Measurements from ENCODE around the gene MEIS1.

Gene MEIS1

GRCh38 chr2:66566726-66567399, 131.9 kb downstream of the MEIS1 start:
- DNase-seq (ENCODE audit: low read depth, low spot score) = no peak

- no peak for DNase-seq (ENCODE audit: low read depth, low spot score)
These were observed 132.8 kb downstream of the MEIS1 start for GRCh38 chr2:66567729-66568128.

GRCh38 chr2:66568650-66569300, 133.8 kb downstream of the MEIS1 start:
- no peak for DNase-seq (ENCODE audit: low read depth, low spot score)

- DNase-seq (ENCODE audit: low read depth, low spot score) = no peak
These were observed 134.5 kb downstream of the MEIS1 start for GRCh38 chr2:66569321-66569851.

GRCh38 chr2:66569974-66570373, 135.0 kb downstream of the MEIS1 start:
- no peak for DNase-seq (ENCODE audit: low read depth, low spot score)

GRCh38 chr2:66570471-66570870, 135.5 kb downstream of the MEIS1 start:
- DNase-seq (ENCODE audit: low read depth, low spot score) = no peak

- no peak for DNase-seq (ENCODE audit: low read depth, low spot score)
These were observed 137.0 kb downstream of the MEIS1 start for GRCh38 chr2:66571918-66572317.

GRCh38 chr2:66572391-66572790, 137.5 kb downstream of the MEIS1 start:
- no peak for DNase-seq (ENCODE audit: low read depth, low spot score)

- no peak for DNase-seq (ENCODE audit: low read depth, low spot score)
These were observed 138.5 kb downstream of the MEIS1 start for GRCh38 chr2:66573416-66573815.

GRCh38 chr2:66573821-66574233, 138.9 kb downstream of the MEIS1 start:
- DNase-seq (ENCODE audit: low read depth, low spot score) = no peak

- DNase-seq (ENCODE audit: low read depth, low spot score) = no peak
These were observed 140.0 kb downstream of the MEIS1 start for GRCh38 chr2:66574701-66575624.

- DNase-seq (ENCODE audit: low read depth, low spot score) = no peak
These were observed 140.8 kb downstream of the MEIS1 start for GRCh38 chr2:66575625-66576310.

GRCh38 chr2:66576311-66576560, 141.3 kb downstream of the MEIS1 start:
- no peak for DNase-seq (ENCODE audit: low read depth, low spot score)

- DNase-seq (ENCODE audit: low read depth, low spot score) = no peak
These were observed 141.8 kb downstream of the MEIS1 start for GRCh38 chr2:66576561-66577320.

GRCh38 chr2:66577321-66578053, 142.6 kb downstream of the MEIS1 start:
- no peak for DNase-seq (ENCODE audit: low read depth, low spot score)

- DNase-seq (ENCODE audit: low read depth, low spot score) = no peak
These were observed 143.2 kb downstream of the MEIS1 start for GRCh38 chr2:66578054-66578686.

GRCh38 chr2:66578687-66579106, 143.8 kb downstream of the MEIS1 start:
- no peak for DNase-seq (ENCODE audit: low read depth, low spot score)

GRCh38 chr2:66579186-66580126, 144.5 kb downstream of the MEIS1 start:
- DNase-seq (ENCODE audit: low read depth, low spot score) = no peak

Measured in activated CD4-positive, CD25-positive, alpha-beta regulatory T cell treated with anti-CD3 and anti-CD28 coated beads, Interleukin-2, amount 50 U/mL, for 16 hours (primary cell).